ENCODE measurements around the gene TRIM54. TPM values are rescaled to one million over a fixed set of nuclear protein-coding genes. Genes with fewer than 3 reads are reported as not detected.
A peak's percentile ranks its signal among the peaks of the same experiment; 100 is the strongest.
"Not testable (repeated sequence)": the region's sequence is repeated elsewhere in the genome, so short reads cannot be mapped to it uniquely, and the experiment has no call there.

The TRIM54 gene
- polyA plus RNA-seq, 12 donors = 34.2 to 125 (median 94.4) TPM; not detected in 1

DNA sequence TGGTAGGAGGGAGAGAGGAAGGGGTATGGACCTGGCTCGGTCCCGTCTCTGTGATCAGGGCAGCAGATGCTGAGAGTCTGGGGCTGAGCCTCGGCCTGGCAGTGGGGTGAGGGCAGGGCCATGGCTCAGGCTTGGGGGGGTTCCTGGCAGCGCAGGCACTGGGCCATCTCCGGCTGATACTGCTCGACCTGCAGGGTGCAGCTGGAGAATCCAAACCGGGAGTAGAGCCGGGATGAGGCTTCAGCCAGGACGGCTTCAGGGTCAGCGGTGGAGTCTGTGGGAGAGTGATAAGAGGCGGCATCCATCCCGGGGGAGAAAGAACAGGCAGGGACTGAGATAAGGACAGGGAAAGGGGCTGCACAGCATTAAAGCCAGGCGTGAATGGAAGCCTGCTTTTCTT is 27.0 kb upstream of the TRIM54 start:
- DNase-seq = no peak

DNA sequence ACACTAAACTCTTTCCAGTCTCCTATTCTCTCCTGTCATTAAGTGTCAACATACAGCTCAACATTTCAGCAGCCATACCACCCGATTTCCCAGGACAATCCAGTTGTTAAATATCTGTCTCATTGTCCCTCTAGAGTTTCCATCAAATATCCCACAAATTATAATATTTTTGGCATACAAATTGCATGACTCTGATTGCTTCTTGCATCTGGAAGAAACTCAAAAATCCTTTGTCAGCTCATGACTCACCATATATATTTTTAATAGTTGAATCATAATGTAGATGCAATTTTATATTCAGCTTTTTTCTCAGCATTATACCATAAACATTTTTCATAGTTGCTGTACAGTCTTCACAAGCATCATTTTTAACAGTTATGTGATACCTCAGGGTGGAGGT is 26.6 kb upstream of the TRIM54 start:
- DNase-seq = no peak

DNA sequence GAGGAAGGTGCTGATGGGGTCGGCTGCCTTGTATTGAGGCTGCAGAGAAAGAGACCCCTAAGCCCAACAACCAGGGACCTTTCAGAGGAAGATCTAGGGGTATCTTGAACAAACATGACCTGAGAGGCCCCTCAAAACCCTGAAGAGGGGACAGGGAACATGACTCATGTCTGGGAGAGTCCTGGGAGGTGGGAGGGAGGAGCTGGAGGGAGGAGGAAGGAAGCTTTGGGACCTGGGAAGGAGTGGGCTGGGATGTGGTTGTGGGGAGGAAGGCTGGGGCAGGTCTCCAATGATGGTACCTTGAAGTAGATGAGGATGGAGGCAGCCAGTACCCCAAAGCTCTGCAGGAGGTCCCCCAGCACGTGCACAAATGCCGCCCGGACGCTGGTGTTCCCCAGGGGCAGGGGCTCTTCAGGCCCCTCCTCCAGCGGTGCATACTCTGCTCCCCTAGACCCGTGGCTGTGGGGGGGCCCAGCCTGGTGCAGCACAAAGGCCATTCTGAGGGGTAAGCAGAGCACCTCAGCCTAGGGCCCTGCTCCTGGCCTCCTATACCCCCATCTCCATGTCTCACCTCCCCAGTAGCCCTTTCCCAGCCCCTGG is 25.3 kb upstream of the TRIM54 start:
- DNase-seq = no peak

DNA sequence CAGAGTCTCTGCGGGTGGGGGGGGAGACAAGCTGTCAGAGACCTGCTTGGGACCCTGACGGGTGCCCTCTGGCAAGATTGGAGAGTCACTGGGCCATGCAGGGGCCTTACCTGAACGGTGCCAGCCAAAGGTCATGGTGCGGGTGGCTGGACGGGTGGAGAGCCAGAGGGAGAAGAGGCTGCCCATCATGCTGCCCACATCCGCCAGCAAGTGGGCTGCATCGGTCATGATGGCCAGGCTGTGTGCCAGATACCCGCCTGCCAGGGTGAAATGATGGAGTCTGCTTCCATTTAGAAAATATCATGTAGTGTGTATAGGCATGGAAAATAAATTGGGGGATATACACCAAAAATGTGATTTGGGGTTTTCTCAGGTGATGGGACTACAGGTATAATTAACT is 24.2 kb upstream of the TRIM54 start:
- DNase-seq = no peak

DNA sequence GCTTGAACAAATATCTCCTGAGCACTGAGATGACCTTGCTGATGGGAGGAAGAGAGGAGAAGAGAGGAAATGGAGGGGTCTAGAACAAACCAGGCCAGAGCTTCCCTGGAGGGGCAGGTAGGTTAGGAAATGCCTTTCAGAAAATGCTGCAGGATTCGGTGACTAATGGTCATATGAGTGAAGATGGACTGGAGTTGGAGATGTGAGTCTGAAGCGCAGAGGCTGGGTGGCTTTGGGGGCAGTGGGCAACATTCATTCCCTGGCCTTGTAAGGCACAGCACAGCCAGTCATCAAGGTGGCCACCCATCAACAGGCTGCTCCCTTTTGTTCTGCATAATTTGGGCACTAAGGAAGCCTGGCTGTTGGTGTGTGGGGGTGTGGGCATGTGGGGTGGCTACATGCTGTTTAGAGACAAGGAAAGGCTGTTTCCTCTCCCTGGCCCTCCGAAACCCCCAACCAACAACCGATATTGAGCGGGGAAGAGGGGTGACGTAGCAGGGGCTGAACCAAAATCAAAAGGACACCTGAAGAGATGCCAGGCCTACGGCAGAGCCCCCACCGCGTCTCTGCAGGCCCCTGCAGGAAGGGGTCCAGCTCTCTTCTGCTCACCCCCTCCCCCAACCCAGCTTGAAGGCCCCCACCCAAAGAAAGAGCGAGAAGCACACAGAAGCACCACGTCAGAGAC is 20.8 kb upstream of the TRIM54 start:
- no peak for DNase-seq

DNA sequence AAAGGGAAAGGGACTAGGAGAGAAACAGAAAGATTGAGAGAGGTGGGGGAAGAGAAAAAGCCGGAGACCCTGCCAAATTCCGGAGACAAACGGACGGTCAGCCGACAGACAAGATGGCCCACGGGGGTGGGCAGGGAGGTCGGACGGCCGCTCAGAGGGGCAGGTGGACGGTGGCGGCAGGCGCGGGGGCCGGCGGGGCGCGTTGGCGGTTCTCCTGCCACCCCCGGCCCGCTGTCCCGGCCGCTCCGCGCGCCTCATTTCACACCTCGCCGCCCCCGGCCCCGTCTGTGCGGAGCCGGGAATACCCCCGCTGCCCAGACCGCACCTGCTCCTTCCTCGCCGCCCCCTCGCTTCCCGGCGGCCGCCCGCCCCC is 20.3 kb upstream of the TRIM54 start:
- no peak for DNase-seq

DNA sequence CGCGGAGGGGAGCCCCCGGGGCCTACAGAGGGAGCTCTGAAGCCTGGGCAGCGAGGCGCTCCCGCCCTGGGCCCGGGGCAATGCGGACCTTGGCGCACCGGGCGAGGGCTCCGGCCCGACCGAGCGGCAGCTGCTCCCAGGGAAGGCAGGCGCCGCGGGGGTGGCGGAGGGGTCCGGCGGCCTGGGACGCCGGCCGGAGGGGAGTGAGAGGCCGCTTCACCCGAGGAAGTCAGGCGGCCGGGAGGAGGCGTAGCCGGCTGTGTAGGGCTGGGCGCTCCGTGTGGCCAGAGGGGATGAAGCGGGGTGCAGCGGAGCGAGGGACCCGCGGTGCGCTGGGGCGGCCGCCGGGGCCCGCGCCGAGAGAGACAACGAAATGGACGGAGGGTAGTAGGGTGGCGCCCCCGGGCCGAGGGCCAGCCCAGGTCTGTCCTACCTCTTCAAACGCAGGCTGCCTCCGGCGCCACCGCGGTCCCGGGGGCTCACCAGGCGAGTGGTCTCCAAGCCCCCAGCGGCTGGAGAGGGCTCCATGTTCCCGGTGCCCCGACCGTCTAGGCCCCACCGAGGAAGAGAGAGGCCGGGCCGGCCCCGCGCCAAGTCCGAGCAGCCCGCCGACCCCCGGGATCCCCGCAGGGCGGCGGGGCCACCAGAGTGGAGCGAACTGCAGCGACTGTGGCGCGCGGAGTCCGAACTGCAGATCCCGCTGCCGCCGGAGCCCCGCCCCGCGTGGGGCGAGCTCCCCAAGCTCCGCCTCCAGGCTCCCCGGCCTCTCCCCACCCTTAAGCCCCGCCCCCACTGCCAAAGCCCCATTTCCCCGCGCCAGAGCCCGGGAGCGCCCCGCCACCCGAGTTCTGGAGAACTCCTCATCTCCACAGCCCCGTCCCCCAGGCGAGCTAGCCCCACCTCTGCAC is 19.6 kb upstream of the TRIM54 start, which contains the start of gene SLC30A3:
SLC30A3 (minus strand) TSS at position 669 of the 908 bp plus-strand sequence; CDS start at position 528, 141 bp downstream.
- peak; percentile 30 for DNase-seq

DNA sequence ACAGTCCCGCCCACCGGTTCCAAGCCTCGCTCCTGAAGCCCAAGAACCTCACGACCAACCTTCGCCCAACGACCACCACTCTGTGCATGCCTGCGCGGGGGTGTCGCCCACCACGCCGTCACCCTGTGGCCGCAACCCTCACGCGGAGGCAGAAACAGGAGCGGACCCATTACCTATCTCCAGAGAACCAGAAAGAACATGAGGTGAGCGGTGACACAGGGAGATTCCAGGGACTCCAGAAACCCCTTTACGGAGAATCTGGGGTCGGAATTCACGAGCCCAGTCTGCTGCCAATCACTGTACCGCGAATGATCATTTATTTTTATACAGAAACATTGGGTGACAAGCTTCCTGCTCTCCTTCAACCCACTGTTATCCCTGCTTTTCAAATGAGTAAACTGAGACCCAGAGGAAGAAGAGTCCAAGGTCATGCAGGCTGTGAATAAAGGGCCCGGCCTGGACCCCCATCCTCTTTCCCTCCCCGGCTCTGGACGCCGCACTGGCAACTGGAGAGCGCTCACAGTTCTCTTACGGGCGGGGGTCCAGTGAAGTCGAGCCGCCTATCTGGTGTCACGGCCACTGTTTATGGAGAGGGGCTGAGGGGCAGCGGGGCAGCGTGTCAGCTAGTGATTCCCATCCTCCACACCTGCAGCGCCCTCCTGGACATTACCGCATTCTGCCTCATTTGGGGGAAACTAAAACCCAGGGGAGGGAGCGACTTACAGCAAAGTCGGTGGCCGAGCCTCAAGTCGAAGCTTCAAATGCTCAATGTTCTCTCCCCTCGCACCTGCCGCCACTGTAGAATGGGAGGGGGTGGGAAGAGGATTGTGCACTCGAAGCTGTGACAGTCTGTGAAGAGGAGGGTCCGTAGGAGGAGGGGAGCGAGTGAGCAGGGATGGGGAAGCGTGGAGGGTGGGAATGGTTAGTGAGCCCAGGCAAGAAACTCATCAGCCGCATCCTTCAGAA is 18.7 kb upstream of the TRIM54 start:
- DNase-seq = no peak

DNA sequence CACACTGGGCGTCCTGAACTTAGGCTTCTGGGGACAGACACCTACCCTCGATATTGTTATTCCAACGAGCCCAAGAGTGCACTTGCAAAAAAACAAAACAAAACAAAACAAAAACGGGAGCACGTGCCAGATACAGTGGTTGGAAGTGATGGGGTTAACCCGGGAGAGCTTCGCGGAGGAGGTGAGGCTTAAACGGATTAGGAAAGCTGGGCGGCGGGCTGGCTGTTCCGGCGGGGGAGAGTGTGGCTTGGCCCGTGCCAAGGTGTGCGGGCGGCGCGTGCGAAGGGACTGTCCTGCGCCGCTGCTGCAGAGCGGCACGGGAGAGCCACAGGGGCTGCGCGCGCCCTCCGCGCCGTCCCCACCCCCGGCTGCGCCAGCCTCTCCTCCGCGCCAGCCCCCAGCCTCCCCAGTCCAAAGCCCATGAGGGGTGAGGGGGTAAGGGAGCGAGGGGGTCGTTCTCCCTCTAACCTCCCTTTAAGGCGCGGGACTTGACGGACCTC is 17.9 kb upstream of the TRIM54 start:
- DNase-seq = no peak

DNA sequence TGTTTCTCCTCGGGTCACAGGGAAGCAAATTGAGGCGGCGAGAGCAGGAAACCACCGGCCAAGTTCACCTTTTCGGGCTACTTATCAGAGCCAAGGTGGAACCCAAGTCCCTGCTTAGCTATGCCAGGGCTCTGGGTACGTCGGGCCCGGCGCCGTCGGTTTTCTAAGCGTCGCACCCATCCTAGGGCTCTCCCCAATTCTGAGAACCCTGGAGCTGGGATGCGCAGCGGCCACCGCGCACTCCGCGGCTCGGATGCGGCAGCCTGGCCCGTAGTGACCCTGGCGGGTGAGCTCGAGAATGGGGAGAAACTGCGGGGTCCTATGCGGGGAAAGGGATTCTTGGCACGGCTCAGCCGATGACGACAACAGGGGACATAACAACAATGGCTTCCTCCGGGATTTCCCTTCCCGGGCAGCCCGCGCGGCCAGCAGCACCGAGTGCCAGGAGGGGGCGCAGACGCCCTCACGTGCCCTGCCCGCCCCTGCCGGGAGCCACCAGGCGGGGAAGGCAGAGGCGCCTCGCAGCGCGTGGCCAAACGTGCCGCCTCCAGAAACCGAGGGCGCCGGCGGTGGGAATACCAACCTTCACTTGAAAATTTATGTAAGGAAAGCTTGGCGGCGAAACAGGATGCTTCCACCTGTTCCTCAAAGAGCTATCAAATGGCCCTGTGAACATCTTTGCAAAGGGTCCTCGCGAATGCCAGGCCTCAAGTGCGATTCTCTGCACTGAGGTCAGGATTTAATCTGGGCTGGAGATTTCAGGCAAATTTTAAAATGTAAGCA is 17.3 kb upstream of the TRIM54 start:
- peak; percentile 30 for DNase-seq

DNA sequence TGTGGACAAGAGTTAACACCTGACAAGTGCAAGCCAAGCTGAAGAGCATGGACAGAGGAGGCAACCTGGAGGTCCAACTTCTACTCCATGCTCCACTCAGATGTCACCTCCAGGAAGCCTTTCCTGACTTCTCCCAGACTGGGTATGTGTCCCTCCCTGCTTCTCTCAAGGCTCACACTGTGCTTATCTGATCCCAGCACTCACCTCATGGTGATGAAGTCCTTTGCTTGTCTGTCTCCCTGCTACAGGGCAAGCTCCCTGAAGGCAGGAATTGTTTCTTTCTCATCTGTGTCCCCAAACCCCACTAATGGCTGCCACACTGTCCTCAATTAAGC is 16.7 kb upstream of the TRIM54 start:
- no peak for DNase-seq

DNA sequence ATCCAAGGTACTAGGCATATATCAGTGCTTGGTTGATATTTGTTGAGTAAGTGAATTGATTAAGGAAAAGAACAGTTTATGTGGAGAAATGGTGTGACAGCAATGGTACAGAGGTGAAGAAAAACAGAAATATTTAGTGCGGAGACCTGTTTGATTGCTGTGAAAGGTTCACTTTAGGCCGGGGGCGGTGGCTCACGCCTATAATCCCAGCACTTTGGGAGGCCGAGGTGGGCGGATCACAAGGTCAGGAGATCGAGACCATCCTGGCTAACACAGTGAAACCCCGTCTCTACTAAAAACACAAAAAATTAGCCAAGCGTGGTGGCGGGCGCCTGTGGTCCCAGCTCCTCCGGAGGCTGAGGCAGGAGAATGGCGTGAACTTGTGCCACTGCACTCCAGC is 13.9 kb upstream of the TRIM54 start:
- not testable (repeated sequence) for DNase-seq

DNA sequence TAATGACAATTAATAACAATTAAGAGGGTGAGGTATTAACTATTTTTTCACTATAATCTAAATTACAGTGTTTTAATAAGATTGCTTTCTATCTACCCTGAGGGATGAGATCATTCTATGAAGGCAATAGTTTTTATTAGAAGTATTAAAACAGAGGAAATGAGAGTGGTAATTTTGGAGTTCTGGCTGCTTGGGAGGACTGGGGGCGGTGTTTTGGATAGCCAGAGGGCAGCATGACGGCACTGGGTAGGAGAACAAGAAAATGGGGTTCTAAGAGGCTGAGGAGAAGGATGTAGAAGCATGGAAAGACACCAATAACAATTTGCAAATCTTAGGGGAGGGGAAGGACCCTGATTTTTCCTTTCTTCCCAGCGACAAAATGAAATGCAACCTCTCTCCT is 12.1 kb upstream of the TRIM54 start:
- DNase-seq = no peak

DNA sequence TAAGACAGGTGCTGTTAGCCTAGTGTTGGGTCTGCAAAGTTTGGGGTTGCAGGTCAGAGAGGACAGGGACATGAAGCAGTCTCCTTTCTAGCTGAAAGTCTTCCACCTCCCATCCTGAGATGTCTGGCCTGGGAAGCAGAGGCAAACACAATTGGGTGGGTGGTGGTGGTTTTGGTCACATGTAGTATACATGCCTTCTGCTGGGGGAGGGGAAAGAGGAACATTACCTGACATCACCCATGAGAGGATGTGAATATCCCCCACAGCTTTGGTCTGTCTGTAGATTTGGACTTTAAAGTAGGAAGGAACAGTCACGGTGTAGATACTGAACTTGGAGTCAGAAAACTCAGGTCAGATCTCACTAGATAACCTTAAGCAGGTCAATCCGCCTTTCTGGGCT is 11.6 kb upstream of the TRIM54 start:
- no peak for DNase-seq

DNA sequence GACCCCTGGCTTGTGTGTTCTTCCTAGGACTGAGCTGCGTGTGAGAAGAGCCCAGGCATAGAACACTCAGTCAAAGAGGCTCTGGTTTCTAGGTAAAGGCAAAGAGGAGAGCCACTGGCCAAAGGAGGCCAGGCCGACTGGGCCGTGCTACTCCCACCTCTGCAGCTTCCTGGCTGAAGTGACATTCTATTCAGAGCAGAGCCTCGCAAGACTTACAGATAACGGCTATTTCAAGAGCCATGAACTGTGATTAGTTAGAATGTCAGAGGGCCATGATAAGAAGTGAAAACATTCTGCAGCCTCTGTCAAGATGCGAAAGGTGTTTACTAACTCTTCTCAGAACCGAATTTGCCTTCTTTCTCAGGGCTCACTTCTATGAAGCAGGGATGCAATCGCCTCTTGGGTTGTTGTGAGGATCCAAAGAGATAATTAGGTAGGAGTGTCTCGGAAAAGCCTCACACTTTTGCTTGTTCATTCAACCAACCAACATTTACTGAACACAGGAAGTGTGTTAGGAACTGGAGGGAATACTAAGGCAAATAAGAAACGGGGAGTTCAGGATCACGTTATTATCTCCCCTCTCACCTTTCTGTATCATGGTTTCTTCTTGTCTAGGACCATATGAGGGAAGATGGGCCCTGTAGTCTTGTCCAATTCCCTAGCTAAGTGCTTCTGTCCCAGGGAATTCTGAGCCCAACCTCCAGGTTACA is 10.4 kb upstream of the TRIM54 start:
- no peak for DNase-seq

DNA sequence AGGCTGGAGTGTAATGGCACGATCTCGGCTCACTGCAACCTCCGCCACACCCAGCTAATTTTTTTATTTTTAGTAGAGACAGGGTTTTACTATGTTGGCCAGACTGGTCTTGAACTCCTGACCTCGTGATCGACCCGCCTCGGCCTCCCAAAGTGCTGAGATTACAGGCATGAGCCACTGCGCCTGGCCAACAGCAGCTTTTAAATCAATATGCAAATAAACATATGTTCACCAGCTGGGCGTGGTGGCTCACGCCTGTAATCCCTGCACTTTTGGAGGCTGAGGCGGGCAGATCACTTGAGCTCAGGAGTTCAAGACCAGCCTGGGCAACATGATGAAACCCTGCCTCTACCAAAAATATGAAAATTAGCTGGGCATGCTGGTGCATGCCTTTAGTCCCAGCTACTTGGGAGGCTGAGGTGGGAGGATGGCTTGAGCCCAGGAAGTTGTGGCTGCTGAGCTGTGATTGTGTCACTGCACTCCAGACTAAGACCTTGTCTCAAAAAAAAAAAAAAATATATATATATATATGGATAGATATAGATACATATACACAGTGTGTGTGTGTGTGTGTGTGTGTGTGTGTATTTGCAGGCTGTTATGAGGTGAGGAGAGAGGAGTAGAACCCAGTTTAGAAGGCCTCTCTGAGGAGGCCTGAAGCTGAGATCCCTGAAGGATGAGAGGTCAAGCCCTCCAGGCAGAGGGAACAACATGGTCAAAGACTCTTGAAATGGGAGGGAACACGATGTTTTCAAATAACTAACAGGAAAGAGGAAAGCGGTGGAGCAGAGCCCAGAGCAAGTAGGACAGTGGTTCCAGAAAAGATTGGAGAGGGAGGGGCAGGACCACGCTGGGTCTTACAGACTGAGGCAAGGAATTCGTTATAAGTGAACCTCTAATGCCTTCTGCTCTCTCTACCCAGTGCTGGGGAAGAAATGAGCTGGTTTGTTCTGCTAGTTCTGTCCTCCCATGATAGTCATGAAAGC is 9.4 kb upstream of the TRIM54 start:
- DNase-seq = not testable (repeated sequence)

DNA sequence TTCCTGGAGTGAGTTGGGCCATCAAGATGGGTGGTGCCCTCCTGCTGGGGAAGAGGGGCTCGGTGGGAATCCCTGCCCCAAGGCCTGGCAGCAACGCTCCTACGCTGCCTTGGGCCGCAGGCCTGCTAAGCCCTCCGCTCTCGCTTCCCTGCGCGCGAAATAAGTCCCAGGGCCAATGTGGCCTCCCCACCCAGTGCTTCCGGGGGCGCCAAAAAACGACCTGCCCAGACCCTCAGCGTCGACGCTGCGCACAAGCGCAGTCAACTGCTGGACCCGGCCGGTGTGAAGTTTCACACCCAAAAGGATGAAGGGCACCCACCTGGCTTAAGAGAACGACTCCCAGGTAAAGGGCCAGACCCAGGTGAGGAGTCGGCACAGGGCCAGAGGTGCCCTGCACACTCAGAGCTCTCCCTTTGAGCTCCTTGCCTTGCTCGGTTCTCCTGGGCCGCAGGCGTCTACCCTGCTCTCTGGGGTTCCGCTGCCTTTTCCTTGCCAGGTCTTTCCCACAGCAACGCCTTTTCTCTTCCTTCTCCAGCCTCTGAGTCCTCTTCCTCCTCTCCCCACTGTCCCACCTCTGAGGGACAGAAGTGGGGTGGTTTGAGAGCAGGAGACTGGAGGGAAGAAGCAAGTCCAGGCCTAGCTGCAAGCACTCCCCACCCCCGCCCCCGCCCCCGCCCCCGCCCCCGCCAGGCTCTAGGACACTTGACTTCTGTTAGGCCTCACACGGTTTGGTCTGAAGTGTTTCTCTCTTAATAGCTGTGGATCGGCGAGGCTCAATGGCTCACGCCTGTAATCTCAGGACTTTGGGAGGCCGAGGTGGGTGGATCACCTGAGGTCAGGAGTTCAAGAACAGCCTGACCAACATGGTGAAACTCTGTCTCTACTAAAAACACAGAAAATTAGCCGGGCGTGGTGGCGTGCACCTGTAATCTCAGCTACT is 6.7 kb upstream of the TRIM54 start, which contains the start of gene DNAJC5G:
DNAJC5G (plus strand) TSS at position 223 of the 940 bp plus-strand sequence. CDS start 1,296 bp downstream, outside the sequence.
- no peak for DNase-seq
